OCI-LY7 (cell line): Measurements from ENCODE around the gene TP63. TPM values are rescaled to one million over a fixed set of nuclear protein-coding genes. Genes with fewer than 3 reads are reported as not detected.

Experiments
- BruUV-seq: library from RNA; stranded (reverse); fragments of 400-500 nt; replicated peaks from 2 replicates; lab custom pipeline; 2021; lab: Mats Ljungman, UMichigan
- CTCF ChIA-PET: fragments of 300-600 bp; sonication (Branson Sonifier 250); formaldehyde crosslinking; loops from one replicate; lab custom pipeline; 2022; ENCODE audit warnings: antibody characterized with exemption; ENCODE audit not compliant: unreplicated experiment; lab: Charles Lee
- POLR2A ChIA-PET: fragments of 300-600 bp; sonication (Branson Sonifier 250); formaldehyde crosslinking; loops from one replicate; lab custom pipeline; 2022; ENCODE audit warnings: antibody characterized with exemption; lab: Charles Lee
- DNase-seq: peaks from one replicate; pipeline ENCODE4 v3.0.0-alpha.2; 2015; ENCODE audit warnings: low spot score
- H2AFZ ChIP-seq: fragments of 200-600 bp; sonication (generic), shearing (Covaris generic); 2 replicates; pipeline ENCODE4 v1.6.1; 2014; ENCODE audit warnings: mild to moderate bottlenecking, antibody characterized with exemption, low read length, moderate library complexity
- H3K27ac ChIP-seq: fragments of 200-600 bp; sonication (generic); 2 replicates; pipeline ENCODE4 v1.5.1; 2014; ENCODE audit warnings: mixed run types, low read depth, mild to moderate bottlenecking, moderate library complexity, low read length, inconsistent platforms; ENCODE audit not compliant: poor library complexity, severe bottlenecking
- H3K36me3 ChIP-seq: fragments of 200-600 bp; sonication (generic); 2 replicates; pipeline ENCODE4 v1.6.1; 2014; ENCODE audit warnings: mild to moderate bottlenecking, antibody characterized with exemption, low read length, moderate library complexity, mixed read lengths; ENCODE audit not compliant: insufficient read depth
- H3K4me1 ChIP-seq: fragments of 200-600 bp; sonication (generic); 2 replicates; pipeline ENCODE4 v1.5.1; 2014; ENCODE audit warnings: mild to moderate bottlenecking, low read length; ENCODE audit not compliant: insufficient read depth, poor library complexity, severe bottlenecking
- H3K4me2 ChIP-seq: fragments of 200-600 bp; sonication (generic); 2 replicates; pipeline ENCODE4 v1.6.1; 2014; ENCODE audit warnings: mild to moderate bottlenecking, low read length
- H3K4me3 ChIP-seq: fragments of 200-600 bp; sonication (generic); 2 replicates; pipeline ENCODE4 v1.5.1; 2014; ENCODE audit warnings: mild to moderate bottlenecking, low read depth, low read length; ENCODE audit not compliant: poor library complexity, severe bottlenecking
- H3K79me2 ChIP-seq: fragments of 200-600 bp; sonication (generic); 2 replicates; pipeline ENCODE4 v1.6.1; 2016; ENCODE audit warnings: low read depth, mild to moderate bottlenecking, low read length, moderate library complexity, mixed read lengths; ENCODE audit not compliant: insufficient read depth
- H3K9me2 ChIP-seq: fragments of 200-600 bp; sonication (generic); 2 replicates; pipeline ENCODE4 v1.6.1; 2016; ENCODE audit warnings: mild to moderate bottlenecking, low read length, mixed read lengths; ENCODE audit not compliant: insufficient read depth
- H3K9me3 ChIP-seq: fragments of 200-600 bp; sonication (generic); 2 replicates; pipeline ENCODE4 v1.6.1; 2014; ENCODE audit warnings: mild to moderate bottlenecking, mixed run types, low read length, mixed read lengths
- H4K20me1 ChIP-seq: fragments of 200-600 bp; sonication (generic); 2 replicates; pipeline ENCODE4 v1.6.1; 2014; ENCODE audit warnings: mild to moderate bottlenecking, antibody characterized with exemption, low read length, moderate library complexity, mixed read lengths; ENCODE audit not compliant: insufficient read depth
- EZH2phosphoT487 ChIP-seq: fragments of 200-600 bp; sonication (generic); IDR thresholded peaks from 2 replicates; pipeline ENCODE4 v1.6.1; 2018; ENCODE audit warnings: low read depth, borderline replicate concordance, mild to moderate bottlenecking, mixed run types, antibody characterized with exemption, low read length, moderate library complexity, mixed read lengths
- intact Hi-C: fragments of 100-400 bp; cut with micrococcal nuclease; formaldehyde crosslinking; loops from one replicate; pipeline ENCODE4 v1.10.0; 2022; ENCODE audit not compliant: unreplicated experiment
- total RNA-seq, 2 experiments: library from RNA; depleted of rRNA in 1 of 2; stranded (reverse); fragments of >200 nt in 1 of 2; shearing (Covaris generic) in 1 of 2; gene quantifications; 2 replicates each; pipeline ENCODE4 v1.2.3, GENCODE V29; 2014 to 2022
- TF ChIP-seq, protein P1 (sequence below): fragments of 200-600 bp; sonication (generic); conservative IDR thresholded peaks from 2 replicates; pipeline ENCODE4 v1.5.1; 2014; ENCODE audit warnings: mild to moderate bottlenecking, antibody characterized with exemption, low read length, moderate library complexity, mixed read lengths

Gene TP63
- total RNA-seq, 2 experiments from 2014 or later: 0.16 to 1.1 TPM

- Histone ChIP-seq H3K9me2 (no peaks in the 10 kb centered on the region), H2AFZ (no peak overlapping the region), H3K4me1 (no peaks in the 10 kb centered on the region), H3K27ac (no peak overlapping the region), H4K20me1 (no peaks in the 10 kb centered on the region), H3K36me3 (no peaks in the 10 kb centered on the region), H3K79me2 (no peaks in the 10 kb centered on the region), H3K4me2 (no peak overlapping the region), H3K4me3 (no peak overlapping the region), H3K9me3 (no peaks in the 10 kb centered on the region)
- ChIA-PET POLR2A (interaction anchor here (0.6 to 1.5 kb wide), 4 partner anchors 13 to 59 kb away, joined by 3 to 5 read pairs (median 4); no protein-coding TSS in a partner anchor), CTCF (no interaction called here)
- BruUV-seq: no TSS peak
- intact Hi-C loops: no loop called here
- DNase-seq: no peak
- TF ChIP-seq, protein P1, sequence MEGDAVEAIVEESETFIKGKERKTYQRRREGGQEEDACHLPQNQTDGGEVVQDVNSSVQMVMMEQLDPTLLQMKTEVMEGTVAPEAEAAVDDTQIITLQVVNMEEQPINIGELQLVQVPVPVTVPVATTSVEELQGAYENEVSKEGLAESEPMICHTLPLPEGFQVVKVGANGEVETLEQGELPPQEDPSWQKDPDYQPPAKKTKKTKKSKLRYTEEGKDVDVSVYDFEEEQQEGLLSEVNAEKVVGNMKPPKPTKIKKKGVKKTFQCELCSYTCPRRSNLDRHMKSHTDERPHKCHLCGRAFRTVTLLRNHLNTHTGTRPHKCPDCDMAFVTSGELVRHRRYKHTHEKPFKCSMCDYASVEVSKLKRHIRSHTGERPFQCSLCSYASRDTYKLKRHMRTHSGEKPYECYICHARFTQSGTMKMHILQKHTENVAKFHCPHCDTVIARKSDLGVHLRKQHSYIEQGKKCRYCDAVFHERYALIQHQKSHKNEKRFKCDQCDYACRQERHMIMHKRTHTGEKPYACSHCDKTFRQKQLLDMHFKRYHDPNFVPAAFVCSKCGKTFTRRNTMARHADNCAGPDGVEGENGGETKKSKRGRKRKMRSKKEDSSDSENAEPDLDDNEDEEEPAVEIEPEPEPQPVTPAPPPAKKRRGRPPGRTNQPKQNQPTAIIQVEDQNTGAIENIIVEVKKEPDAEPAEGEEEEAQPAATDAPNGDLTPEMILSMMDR: no peak
- TF ChIP-seq EZH2phosphoT487: no peak
Measured at GRCh38 chr3:189862385-189862998, 231.3 kb downstream of the TP63 start.

- Histone ChIP-seq H3K4me3 (no peak overlapping the region), H3K4me2 (no peak overlapping the region), H2AFZ (no peak overlapping the region), H3K79me2 (no peaks in the 10 kb centered on the region), H3K9me3 (no peaks in the 10 kb centered on the region), H3K27ac (no peak overlapping the region), H3K4me1 (no peaks in the 10 kb centered on the region), H3K9me2 (no peaks in the 10 kb centered on the region), H3K36me3 (no peaks in the 10 kb centered on the region), H4K20me1 (no peaks in the 10 kb centered on the region)
- intact Hi-C loops: no loop called here
- POLR2A ChIA-PET: no interaction called here
- CTCF ChIA-PET: no interaction called here
- no TSS peak for BruUV-seq
- no peak for DNase-seq
- no peak for TF ChIP-seq EZH2phosphoT487
- TF ChIP-seq, protein P1: no peak
Measured at GRCh38 chr3:189863031-189863430, 231.8 kb downstream of the TP63 start.

GRCh38 chr3:189868061-189868460 lies 236.9 kb downstream of the TP63 start:
- H3K4me3 ChIP-seq: no peak overlapping the region
- no peak overlapping the region for H2AFZ ChIP-seq
- ChIA-PET POLR2A (no interaction called here), CTCF (no interaction called here)
- H3K9me2 ChIP-seq: no peaks in the 10 kb centered on the region
- H3K9me3 ChIP-seq: no peaks in the 10 kb centered on the region
- DNase-seq: no peak
- H3K79me2 ChIP-seq: no peaks in the 10 kb centered on the region
- no peaks in the 10 kb centered on the region for H3K4me1 ChIP-seq
- BruUV-seq: no TSS peak
- H3K4me2 ChIP-seq: no peak overlapping the region
- TF ChIP-seq EZH2phosphoT487: no peak
- TF ChIP-seq, protein P1: no peak
- intact Hi-C loops: no loop called here
- H3K36me3 ChIP-seq: no peaks in the 10 kb centered on the region
- no peak overlapping the region for H3K27ac ChIP-seq
- no peaks in the 10 kb centered on the region for H4K20me1 ChIP-seq
